ENCODE data around the gene EGFR.

The EGFR gene

GRCh38 chr7:55085511-55086412 lies 66.9 kb downstream of the EGFR start:
- no peak for TF ChIP-seq CTCF (IDR thresholded peaks at IDR 0.05)
- peak overlapping the region; percentile 64 for H3K4me3 ChIP-seq
- no peak for DNase-seq (ENCODE audit: low spot score)
- peak overlapping the region; percentile 65 to 66 for H3K27ac ChIP-seq

GRCh38 chr7:55086413-55087201 lies 67.8 kb downstream of the EGFR start:
- no peak for DNase-seq (ENCODE audit: low spot score)
- no peak for TF ChIP-seq CTCF (IDR thresholded peaks at IDR 0.05)
- H3K4me3 ChIP-seq: peak overlapping the region; percentile 64
- peak overlapping the region; percentile 65 to 86 for H3K27ac ChIP-seq

- no peak for TF ChIP-seq CTCF (IDR thresholded peaks at IDR 0.05)
- peak overlapping the region in 1 of 2 donors; percentile 86 for H3K27ac ChIP-seq
- no peak overlapping the region for H3K4me3 ChIP-seq
Measured at GRCh38 chr7:55087521-55087961, 68.7 kb downstream of the EGFR start.

GRCh38 chr7:55088107-55088506 lies 69.3 kb downstream of the EGFR start:
- TF ChIP-seq CTCF (IDR thresholded peaks at IDR 0.05): no peak
- Histone ChIP-seq H3K4me3 (no peak overlapping the region), H3K27ac (peak overlapping the region in 1 of 2 donors; percentile 86)
- DNase-seq (ENCODE audit: low spot score): no peak

More at GRCh38 chr7:55087521-55087961, 68.7 kb downstream of the EGFR start:
- DNase-seq (ENCODE audit: low spot score): no peak

- TF ChIP-seq CTCF (IDR thresholded peaks at IDR 0.05): no peak
- Histone ChIP-seq H3K4me3 (no peak overlapping the region), H3K27ac (peak overlapping the region in 1 of 2 donors; percentile 86)
- no peak for DNase-seq (ENCODE audit: low spot score)
Measured at GRCh38 chr7:55088620-55089019, 69.8 kb downstream of the EGFR start.

GRCh38 chr7:55092186-55092974 lies 73.6 kb downstream of the EGFR start:
- TF ChIP-seq CTCF (IDR thresholded peaks at IDR 0.05): no peak
- no peak for DNase-seq (ENCODE audit: low spot score)
- Histone ChIP-seq H3K4me3 (peak overlapping the region; percentile 32), H3K27ac (peak overlapping the region in 1 of 2 donors; percentile 41)

All from coronary artery (tissue), 2 donors.